Measurements from ENCODE around the gene CENPX. TPM values are rescaled to one million over a fixed set of nuclear protein-coding genes. Genes with fewer than 3 reads are reported as not detected.

CENPX gene
- total RNA-seq, 1 donor from 2014 or later: 61.3 TPM

- no peak for DNase-seq (ENCODE audit: low read depth)
- TF ChIP-seq, protein P1, sequence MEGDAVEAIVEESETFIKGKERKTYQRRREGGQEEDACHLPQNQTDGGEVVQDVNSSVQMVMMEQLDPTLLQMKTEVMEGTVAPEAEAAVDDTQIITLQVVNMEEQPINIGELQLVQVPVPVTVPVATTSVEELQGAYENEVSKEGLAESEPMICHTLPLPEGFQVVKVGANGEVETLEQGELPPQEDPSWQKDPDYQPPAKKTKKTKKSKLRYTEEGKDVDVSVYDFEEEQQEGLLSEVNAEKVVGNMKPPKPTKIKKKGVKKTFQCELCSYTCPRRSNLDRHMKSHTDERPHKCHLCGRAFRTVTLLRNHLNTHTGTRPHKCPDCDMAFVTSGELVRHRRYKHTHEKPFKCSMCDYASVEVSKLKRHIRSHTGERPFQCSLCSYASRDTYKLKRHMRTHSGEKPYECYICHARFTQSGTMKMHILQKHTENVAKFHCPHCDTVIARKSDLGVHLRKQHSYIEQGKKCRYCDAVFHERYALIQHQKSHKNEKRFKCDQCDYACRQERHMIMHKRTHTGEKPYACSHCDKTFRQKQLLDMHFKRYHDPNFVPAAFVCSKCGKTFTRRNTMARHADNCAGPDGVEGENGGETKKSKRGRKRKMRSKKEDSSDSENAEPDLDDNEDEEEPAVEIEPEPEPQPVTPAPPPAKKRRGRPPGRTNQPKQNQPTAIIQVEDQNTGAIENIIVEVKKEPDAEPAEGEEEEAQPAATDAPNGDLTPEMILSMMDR (IDR thresholded peaks at IDR 0.05; ENCODE audit: insufficient read depth, low read length, poor library complexity, severe bottlenecking): no peak
- no peaks in the 10 kb centered on the region for H3K36me3 ChIP-seq (ENCODE audit: control insufficient read depth, insufficient read depth, low read length)
These were observed 37.3 kb upstream of the CENPX start for GRCh38 chr17:82060001-82060380.

GRCh38 chr17:82059272-82060000, 36.8 kb upstream of the CENPX start:
- Histone ChIP-seq H3K36me3 (ENCODE audit: control insufficient read depth, insufficient read depth, low read length) (no peaks in the 10 kb centered on the region), H3K4me3 (ENCODE audit: low read depth, low read length) (no peak overlapping the region), H3K27me3 (ENCODE audit: control insufficient read depth, insufficient read depth, low read length) (no peaks in the 10 kb centered on the region)
- TF ChIP-seq, protein P1 (IDR thresholded peaks at IDR 0.05; ENCODE audit: insufficient read depth, low read length, poor library complexity, severe bottlenecking): no peak
- no peak for DNase-seq (ENCODE audit: low read depth)

More at GRCh38 chr17:82060001-82060380, 37.3 kb upstream of the CENPX start:
- no peaks in the 10 kb centered on the region for H3K27me3 ChIP-seq (ENCODE audit: control insufficient read depth, insufficient read depth, low read length)
- no peak overlapping the region for H3K4me3 ChIP-seq (ENCODE audit: low read depth, low read length)

DNA sequence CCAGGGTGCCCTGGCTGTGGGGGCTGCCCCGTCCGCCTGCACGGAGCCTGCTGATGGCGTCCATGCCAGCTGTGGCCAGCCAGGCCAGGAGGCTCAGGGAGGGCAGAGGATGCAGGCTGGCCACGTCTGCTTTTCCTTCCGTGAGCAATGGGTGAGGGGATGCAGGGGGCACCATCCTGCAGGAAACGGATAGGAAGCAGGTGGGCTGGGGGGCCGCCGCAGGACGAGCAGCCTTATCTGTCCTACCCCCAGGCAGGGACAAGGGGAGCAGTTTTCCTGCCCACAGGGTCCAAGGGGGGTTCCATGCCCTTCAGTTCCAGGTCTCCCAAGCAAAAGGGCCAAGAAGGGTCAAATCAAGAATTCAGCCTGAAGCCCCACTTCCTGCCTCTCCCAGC, 36.2 kb upstream of the CENPX start:
- TF ChIP-seq, protein P1 (IDR thresholded peaks at IDR 0.05; ENCODE audit: insufficient read depth, low read length, poor library complexity, severe bottlenecking): no peak
- Histone ChIP-seq H3K27me3 (ENCODE audit: control insufficient read depth, insufficient read depth, low read length) (no peaks in the 10 kb centered on the region), H3K4me3 (ENCODE audit: low read depth, low read length) (no peak overlapping the region), H3K36me3 (ENCODE audit: control insufficient read depth, insufficient read depth, low read length) (no peaks in the 10 kb centered on the region)
- DNase-seq (ENCODE audit: low read depth): no peak

DNA sequence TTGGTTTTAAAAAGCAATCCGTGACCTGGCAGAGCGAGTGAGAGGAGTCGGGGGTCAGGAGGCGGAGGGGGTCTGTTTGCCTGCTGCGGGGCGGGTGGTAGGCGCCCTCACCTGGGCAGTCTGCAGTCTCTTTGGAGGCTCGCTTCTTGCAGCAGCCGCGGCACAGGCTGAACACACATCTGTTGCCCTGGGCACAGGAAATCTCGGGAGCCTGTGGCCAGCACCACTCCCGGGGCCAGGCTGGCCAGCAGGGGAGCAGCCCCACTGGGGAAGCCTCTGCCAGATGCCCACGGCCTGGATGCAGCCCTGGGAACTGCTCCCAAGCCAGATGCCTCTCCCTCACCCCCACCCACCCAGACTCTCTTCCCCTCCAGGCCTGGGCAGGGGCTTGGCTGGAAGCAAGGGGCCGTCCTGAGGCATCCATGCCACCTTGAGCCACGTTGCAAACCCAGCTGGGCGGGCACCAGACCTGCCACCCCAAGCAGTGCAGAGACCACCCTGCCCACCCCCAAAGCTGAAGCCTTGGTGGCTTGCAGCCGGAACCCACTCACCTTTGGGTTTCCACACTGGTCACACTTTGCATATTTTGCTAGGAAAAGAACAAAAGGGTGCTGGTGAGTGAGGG, 35.7 kb upstream of the CENPX start:
- Histone ChIP-seq H3K27me3 (ENCODE audit: control insufficient read depth, insufficient read depth, low read length) (no peaks in the 10 kb centered on the region), H3K36me3 (ENCODE audit: control insufficient read depth, insufficient read depth, low read length) (no peaks in the 10 kb centered on the region), H3K4me3 (ENCODE audit: low read depth, low read length) (no peak overlapping the region)
- TF ChIP-seq, protein P1 (IDR thresholded peaks at IDR 0.05; ENCODE audit: insufficient read depth, low read length, poor library complexity, severe bottlenecking): no peak
- DNase-seq (ENCODE audit: low read depth): no peak

- Histone ChIP-seq H3K27me3 (ENCODE audit: control insufficient read depth, insufficient read depth, low read length) (no peaks in the 10 kb centered on the region), H3K36me3 (ENCODE audit: control insufficient read depth, insufficient read depth, low read length) (no peaks in the 10 kb centered on the region), H3K4me3 (ENCODE audit: low read depth, low read length) (no peak overlapping the region)
- TF ChIP-seq, protein P1 (IDR thresholded peaks at IDR 0.05; ENCODE audit: insufficient read depth, low read length, poor library complexity, severe bottlenecking): no peak
- no peak for DNase-seq (ENCODE audit: low read depth)
These were observed 34.3 kb upstream of the CENPX start for GRCh38 chr17:82056729-82057621.
